GM12875 (cell line): ENCODE results near the gene MAGEA9B.
"Not testable (repeated sequence)": the region's sequence is repeated elsewhere in the genome, so short reads cannot be mapped to it uniquely, and the experiment has no call there.

Source experiments
- H3K4me3 ChIP-seq: one replicate; pipeline ENCODE4 v1.5.1; 2011; ENCODE audit warnings: low read depth, low read length, control low read depth

The MAGEA9B gene

GRCh38 chrX:149532868-149533267 lies 54.4 kb downstream of the MAGEA9B start:
- H3K4me3 ChIP-seq = not testable (repeated sequence)
